ENCODE results near the gene ZNF487.
"Not testable (repeated sequence)": the region's sequence is repeated elsewhere in the genome, so short reads cannot be mapped to it uniquely, and the experiment has no call there.

The ZNF487 gene

DNA sequence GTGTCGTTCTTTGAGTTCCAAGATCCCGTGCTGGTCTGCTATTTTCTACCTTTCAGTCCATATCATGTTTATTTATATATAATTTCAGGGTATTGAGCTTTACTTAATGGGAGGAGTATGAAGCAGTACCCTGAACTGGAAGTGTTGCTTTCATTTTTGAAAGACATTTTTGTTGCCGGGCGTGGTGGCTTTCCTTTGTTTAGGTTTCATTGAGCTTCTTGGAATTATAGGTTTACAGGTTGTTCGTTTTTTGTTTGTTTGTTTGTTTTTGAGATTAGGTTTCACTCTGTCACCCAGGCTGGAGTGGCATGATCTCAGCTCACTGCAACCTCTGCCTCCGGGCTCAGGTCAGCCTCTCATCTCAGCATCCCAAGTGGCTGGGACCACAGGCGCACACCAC, 7.4 kb downstream of the ZNF487 start:
- Histone ChIP-seq H3K4me1 (no peaks in the 10 kb centered on the region), H3K4me3 (ENCODE audit: low read depth, low read length) (no peak overlapping the region), H3K36me3 (no peaks in the 10 kb centered on the region), H3K9me3 (no peaks in the 10 kb centered on the region), H3K27me3 (no peaks in the 10 kb centered on the region)
- no peak for DNase-seq
- TF ChIP-seq, protein P1, sequence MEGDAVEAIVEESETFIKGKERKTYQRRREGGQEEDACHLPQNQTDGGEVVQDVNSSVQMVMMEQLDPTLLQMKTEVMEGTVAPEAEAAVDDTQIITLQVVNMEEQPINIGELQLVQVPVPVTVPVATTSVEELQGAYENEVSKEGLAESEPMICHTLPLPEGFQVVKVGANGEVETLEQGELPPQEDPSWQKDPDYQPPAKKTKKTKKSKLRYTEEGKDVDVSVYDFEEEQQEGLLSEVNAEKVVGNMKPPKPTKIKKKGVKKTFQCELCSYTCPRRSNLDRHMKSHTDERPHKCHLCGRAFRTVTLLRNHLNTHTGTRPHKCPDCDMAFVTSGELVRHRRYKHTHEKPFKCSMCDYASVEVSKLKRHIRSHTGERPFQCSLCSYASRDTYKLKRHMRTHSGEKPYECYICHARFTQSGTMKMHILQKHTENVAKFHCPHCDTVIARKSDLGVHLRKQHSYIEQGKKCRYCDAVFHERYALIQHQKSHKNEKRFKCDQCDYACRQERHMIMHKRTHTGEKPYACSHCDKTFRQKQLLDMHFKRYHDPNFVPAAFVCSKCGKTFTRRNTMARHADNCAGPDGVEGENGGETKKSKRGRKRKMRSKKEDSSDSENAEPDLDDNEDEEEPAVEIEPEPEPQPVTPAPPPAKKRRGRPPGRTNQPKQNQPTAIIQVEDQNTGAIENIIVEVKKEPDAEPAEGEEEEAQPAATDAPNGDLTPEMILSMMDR (IDR thresholded peaks at IDR 0.05; ENCODE audit: low read depth, low read length): no peak

DNA sequence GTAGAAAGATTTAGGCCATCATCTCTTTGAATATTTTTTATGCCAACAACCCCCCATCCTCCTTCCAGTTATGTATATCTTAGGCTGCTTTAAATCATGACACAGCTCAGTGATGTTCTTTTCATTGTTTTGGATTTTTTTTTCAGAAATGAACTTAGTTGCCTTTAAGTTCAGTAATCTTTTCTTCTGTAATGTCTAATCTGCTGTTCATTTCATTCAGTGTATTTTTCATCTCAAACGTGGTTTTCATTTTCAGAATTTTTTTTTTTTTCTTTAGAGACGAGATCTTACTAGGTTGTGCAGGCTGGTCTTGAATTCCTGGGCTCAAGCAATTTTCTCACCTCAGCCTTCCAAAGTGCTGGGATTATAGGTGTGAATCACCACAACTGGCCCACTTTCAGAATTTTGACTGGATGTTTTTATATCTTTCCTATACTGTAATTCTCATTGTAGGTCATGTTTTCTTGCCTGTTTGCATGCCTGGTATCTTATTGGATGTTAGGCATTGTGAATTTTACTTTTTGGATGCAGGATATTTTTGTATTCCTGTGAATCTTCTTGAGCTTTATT, 8.1 kb downstream of the ZNF487 start:
- H3K27me3 ChIP-seq: no peaks in the 10 kb centered on the region
- no peaks in the 10 kb centered on the region for H3K9me3 ChIP-seq
- no peak for DNase-seq
- H3K36me3 ChIP-seq: no peaks in the 10 kb centered on the region
- no peaks in the 10 kb centered on the region for H3K4me1 ChIP-seq
- TF ChIP-seq, protein P1 (IDR thresholded peaks at IDR 0.05; ENCODE audit: low read depth, low read length): no peak
- no peak overlapping the region for H3K4me3 ChIP-seq (ENCODE audit: low read depth, low read length)

DNA sequence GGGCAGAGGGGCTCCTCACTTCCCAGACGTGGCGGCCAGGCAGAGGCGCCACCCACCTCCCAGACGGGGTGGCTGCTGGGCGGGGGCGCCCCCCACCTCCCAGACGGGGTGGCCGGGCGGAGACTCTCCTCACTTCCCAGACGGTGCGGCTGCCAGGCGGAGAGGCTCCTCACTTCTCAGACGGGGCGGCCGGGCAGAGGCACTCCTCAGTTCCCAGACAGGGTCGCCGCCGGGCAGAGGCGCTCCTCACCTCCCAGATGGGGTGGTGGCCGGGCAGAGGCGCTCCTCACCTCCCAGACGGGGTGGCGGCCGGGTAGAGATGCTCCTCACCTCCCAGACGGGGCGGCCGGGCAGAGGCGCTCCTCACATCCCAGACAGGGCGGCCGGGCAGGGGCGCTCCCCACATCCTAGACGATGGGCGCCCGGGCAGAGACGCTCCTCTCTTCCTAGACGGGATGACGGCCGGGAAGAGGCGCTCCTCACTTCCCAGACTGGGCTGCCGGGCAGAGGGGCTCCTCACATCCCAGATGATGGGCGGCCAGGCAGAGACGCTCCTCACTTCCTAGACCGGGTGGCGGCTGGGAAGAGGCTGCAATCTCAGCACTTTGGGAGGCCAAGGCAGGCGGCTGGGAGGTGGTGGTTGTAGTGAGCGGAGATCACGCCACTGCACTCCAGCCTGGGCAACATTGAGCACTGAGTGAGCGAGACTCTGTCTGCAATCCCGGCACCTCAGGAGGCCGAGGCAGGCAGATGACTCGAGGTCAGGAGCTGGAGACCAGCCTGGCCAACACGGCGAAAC, 9.5 kb downstream of the ZNF487 start:
- H3K9me3 ChIP-seq; H3K36me3 ChIP-seq; H3K27me3 ChIP-seq; H3K4me3 ChIP-seq (ENCODE audit: low read depth, low read length); H3K4me1 ChIP-seq: not testable (repeated sequence)
- peak; percentile 12 for DNase-seq

DNA sequence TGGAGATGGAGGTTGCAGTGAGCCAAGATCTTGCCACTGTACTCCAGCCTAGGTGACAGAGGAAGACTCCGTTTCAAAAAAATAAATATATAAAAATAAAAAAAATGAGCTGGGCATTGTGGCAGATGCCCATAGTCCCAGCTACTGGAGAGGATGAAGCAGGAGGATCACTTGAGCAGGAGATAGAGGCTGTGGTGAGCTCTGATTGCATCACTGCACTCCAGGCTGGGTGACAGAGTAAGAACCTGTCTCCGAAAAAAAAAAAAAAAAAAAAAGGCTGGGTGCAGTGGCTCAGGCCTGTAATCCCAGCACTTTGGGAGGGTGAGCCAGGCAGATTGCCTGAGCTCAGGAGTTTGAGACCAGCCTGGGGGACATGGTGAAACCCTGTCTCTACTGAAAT, 11.8 kb downstream of the ZNF487 start:
- DNase-seq: no peak
- TF ChIP-seq, protein P1 (IDR thresholded peaks at IDR 0.05; ENCODE audit: low read depth, low read length): no peak
- Histone ChIP-seq H3K9me3 (no peaks in the 10 kb centered on the region), H3K36me3 (no peaks in the 10 kb centered on the region), H3K4me3 (ENCODE audit: low read depth, low read length) (no peak overlapping the region), H3K27me3 (no peaks in the 10 kb centered on the region), H3K4me1 (no peaks in the 10 kb centered on the region)

DNA sequence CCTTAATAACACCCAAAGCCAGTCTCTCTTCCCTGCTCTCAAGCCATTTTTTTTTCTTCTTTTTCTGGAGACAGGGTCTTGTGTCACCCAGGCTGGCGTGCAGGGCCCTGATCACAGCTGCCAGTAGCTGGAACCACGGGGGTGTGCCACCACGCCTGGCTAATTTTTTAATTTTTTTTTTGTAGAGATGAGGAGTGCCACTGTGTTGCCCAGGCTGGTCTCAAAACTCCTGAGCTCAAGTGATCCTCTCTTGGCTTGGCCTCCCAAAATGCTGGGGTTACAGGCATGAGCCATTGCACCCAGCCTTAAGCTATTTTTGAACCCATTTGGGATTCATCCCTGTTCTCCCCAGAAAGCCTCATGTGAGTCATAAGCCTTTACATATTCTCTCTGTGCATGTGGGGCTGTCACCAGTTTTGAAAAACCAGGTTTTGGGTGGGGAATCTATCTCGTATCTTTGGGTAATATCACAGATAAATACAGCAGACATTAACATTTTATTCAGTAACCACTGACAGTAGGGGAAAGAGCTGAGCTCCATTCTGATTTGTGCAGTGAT, 15.5 kb downstream of the ZNF487 start:
- TF ChIP-seq, protein P1 (IDR thresholded peaks at IDR 0.05; ENCODE audit: low read depth, low read length): no peak
- Histone ChIP-seq H3K27me3 (no peaks in the 10 kb centered on the region), H3K9me3 (no peaks in the 10 kb centered on the region), H3K36me3 (no peaks in the 10 kb centered on the region), H3K4me3 (ENCODE audit: low read depth, low read length) (no peak overlapping the region), H3K4me1 (no peaks in the 10 kb centered on the region)
- DNase-seq: no peak

DNA sequence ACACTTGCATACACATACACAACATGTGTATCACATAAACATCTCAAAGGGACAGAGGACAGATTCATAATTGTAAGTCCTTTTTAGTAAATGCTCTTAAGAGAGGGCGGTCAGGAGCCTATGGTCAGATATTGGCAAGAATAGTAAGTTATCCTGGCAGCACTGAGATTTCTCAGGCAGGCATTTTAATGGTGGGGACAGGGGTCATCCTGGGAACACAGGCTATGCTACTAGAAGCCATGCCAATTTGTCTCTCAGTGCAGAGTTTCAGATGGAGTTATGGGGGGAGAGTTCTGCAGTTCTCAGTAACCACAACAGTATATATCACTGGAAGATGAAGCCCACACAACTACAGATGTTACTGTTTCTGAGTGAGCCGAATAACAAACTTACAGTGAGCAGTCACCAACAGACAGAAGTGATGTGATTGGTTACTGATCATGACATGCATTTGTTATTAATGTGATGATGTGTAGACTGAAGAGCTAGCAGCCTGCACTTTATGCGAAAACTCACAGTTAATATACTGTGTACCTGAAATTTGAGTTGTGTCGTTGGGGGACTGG, 16.4 kb downstream of the ZNF487 start:
- no peak for DNase-seq
- Histone ChIP-seq H3K4me1 (no peaks in the 10 kb centered on the region), H3K36me3 (no peaks in the 10 kb centered on the region), H3K9me3 (no peaks in the 10 kb centered on the region), H3K27me3 (no peaks in the 10 kb centered on the region), H3K4me3 (ENCODE audit: low read depth, low read length) (no peak overlapping the region)
- TF ChIP-seq, protein P1 (IDR thresholded peaks at IDR 0.05; ENCODE audit: low read depth, low read length): no peak

DNA sequence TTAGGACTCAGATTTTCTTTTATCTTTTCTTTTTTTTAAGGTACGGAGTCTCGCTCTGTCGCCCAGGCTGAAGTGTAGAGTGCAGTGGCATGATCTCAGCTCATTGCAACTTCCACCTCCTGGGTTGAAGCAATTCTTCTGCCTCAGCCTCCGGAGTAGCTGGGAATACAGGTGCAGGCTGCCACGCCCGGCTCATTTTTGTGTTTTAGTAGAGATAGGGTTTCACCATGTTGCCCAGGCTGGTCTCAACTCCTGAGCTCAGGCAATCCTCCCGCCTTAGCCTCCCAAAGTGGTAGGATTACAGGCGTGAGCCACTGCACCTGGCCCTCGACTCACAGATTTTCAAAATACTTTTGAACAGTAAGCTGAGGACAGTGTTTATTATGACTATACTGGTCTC, 17.1 kb downstream of the ZNF487 start:
- H3K4me3 ChIP-seq (ENCODE audit: low read depth, low read length); H3K27me3 ChIP-seq; DNase-seq; H3K4me1 ChIP-seq; H3K9me3 ChIP-seq; H3K36me3 ChIP-seq: not testable (repeated sequence)

DNA sequence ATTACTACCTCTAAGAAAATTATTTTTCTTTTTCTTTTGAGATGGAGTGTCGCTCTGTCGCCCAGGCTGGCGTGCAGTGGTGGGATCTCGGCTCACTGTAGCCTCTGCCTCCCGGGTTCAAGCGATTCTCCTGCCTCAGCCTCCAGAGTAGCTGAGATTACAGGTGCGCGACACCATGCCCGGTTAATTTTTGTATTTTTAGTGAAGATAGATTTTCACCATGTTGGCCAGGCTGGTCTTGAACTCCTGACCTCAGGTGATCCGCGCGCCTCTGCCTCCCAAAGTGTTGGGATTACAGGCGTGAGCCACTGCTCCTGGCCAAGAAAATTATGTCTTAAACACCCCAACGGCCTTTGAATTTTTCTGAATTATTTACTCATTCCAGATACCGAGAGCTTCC, 19.6 kb downstream of the ZNF487 start:
- H3K36me3 ChIP-seq; H3K9me3 ChIP-seq; DNase-seq; H3K4me1 ChIP-seq; H3K27me3 ChIP-seq; H3K4me3 ChIP-seq (ENCODE audit: low read depth, low read length): not testable (repeated sequence)

All from BE2C (cell line).